CD4-positive, alpha-beta T cell (primary cell): ENCODE data around the gene GRXCR2. TPM values are rescaled to one million over a fixed set of nuclear protein-coding genes. Genes with fewer than 3 reads are reported as not detected.

ENCODE experiments used
- ATAC-seq: fragments of 200-7000 bp; cut with Tn5 transposase; one replicate; pipeline ENCODE4 v1.10.0; 2022; ENCODE audit warnings: mild to moderate bottlenecking; ENCODE audit not compliant: poor library complexity
- CTCF ChIA-PET: fragments of 350-600 bp; sonication (Branson Sonifier 250); formaldehyde crosslinking; loops from one replicate; lab custom pipeline; 2021; ENCODE audit warnings: antibody characterized with exemption, inconsistent platforms; lab: Charles Lee
- POLR2A ChIA-PET: fragments of 350-600 bp; sonication (Branson Sonifier 250); formaldehyde crosslinking; loops from one replicate; lab custom pipeline; 2021; ENCODE audit warnings: antibody characterized with exemption, inconsistent platforms; lab: Charles Lee
- DNase-seq, 14 experiments: peaks; one replicate each; pipeline ENCODE4 v3.0.0-alpha.2; 2013 to 2020; ENCODE audit warnings: mixed read lengths in 2 of 14
- H3K27ac ChIP-seq, 2 donors: one replicate each; pipeline versions ENCODE4 v1.5.1 to v1.7.0; 2013; ENCODE audit warnings: low read length in 2 of 2, low read depth in 1 of 2, mild to moderate bottlenecking in 1 of 2
- H3K27me3 ChIP-seq, 2 experiments: 1 replicate in 1 of 2; 2 replicates in 1 of 2; pipeline versions ENCODE4 v1.6.1 to v1.7.0; 2013; ENCODE audit warnings: low read length in 2 of 2, control low read depth in 1 of 2, mild to moderate bottlenecking in 1 of 2, moderate library complexity in 1 of 2; ENCODE audit not compliant: insufficient read depth in 2 of 2, control insufficient read depth in 1 of 2
- H3K36me3 ChIP-seq: one replicate; pipeline ENCODE4 v1.6.1; 2013; ENCODE audit warnings: low read length, control low read depth; ENCODE audit not compliant: insufficient read depth
- H3K4me1 ChIP-seq: one replicate; pipeline ENCODE4 v1.6.1; 2013; ENCODE audit warnings: low read length, control low read depth; ENCODE audit not compliant: insufficient read depth
- H3K4me3 ChIP-seq: one replicate; pipeline ENCODE4 v1.5.1; 2013; ENCODE audit warnings: mild to moderate bottlenecking, low read length, moderate library complexity
- H3K9me3 ChIP-seq, 2 experiments: 1 replicate in 1 of 2; 2 replicates in 1 of 2; pipeline versions ENCODE4 v1.6.1 to v1.7.0; 2013; ENCODE audit warnings: low read length in 2 of 2, mild to moderate bottlenecking in 2 of 2, control low read depth in 1 of 2, moderate library complexity in 1 of 2; ENCODE audit not compliant: control insufficient read depth in 1 of 2, insufficient read depth in 1 of 2
- H3K27ac Mint-ChIP-seq: one replicate; pipeline ENCODE4 v1.8.0; 2020; ENCODE audit warnings: mixed read lengths
- H3K27me3 Mint-ChIP-seq: one replicate; pipeline ENCODE4 v1.8.0; 2021; ENCODE audit warnings: mixed read lengths
- H3K36me3 Mint-ChIP-seq: one replicate; pipeline ENCODE4 v1.8.0; 2021; ENCODE audit warnings: low read depth, mixed read lengths
- H3K4me1 Mint-ChIP-seq: one replicate; pipeline ENCODE4 v1.8.0; 2021; ENCODE audit warnings: low read depth, mixed read lengths
- H3K4me3 Mint-ChIP-seq: one replicate; pipeline ENCODE4 v1.8.0; 2020; ENCODE audit warnings: mild to moderate bottlenecking, mixed read lengths
- H3K9me3 Mint-ChIP-seq: one replicate; pipeline ENCODE4 v1.8.0; 2020; ENCODE audit warnings: mixed read lengths
- CTCF ChIP-seq: fragments of 200-600 bp; IDR thresholded peaks from one replicate; pipeline ENCODE4 v1.8.0; 2022; ENCODE audit warnings: antibody characterized with exemption, mild to moderate bottlenecking
- intact Hi-C, 2 experiments: fragments of 100-400 bp; cut with DNase I in 1 of 2; cut with micrococcal nuclease in 1 of 2; formaldehyde crosslinking; loops; one replicate each; pipeline versions ENCODE4 v1.15.1 to v1.9.0; 2023 to 2025; cut with DNase I, micrococcal nuclease
- total RNA-seq, 174 experiments: library from RNA in 2 of 174; stranded (reverse) in 2 of 174; gene quantifications; one replicate each; pipeline ENCODE4 v1.2.3 and lab custom pipeline; 2021 to 2026

Gene GRXCR2
- total RNA-seq, 2 experiments from 2014 or later, result not detected

DNA sequence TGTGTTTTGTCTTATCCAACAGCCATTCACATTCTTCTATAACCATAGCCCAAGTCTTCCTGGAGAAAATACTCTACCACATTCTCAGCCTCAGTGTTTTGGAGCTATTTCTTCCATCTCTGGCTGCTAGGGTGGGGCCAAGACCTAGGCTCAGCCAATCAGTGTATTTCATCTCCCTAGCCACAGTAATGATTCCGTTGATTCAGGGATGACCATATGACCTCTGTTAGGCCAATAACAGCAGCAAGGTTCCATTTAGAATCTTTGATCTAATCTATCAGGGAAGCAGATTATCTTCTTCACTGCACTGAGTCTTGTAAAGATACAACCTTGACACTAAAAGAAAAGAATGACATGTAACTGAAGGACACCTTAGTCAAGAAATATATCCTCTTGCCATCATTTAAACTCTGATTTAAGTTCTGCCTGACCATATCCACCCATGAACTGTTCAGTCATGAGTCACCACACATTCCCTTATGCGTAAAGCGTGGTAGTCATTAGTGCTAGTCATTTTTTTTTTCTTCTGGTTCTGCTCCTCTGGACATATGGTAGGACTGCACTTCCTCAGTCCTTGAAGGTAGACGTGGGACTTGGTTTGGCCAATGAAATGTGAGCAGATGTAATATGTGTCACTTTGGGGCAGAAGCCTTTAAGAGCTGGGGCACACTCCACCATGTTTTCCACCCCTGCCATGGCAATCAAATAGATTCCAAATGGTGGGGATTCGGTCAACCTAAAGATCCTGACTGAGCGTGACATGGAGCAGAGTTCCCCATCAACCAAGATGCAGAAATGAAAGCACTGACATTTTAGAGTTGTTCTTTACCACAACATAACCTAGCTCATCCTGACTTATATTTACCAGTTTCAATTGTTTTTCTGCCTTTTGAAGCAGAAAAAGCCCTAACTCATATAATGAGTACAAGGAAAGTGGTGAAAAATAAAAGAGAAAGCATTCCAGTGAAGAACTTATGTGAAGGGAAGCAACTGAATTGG lies 25.0 kb downstream of the GRXCR2 start:
- no peak for TF ChIP-seq CTCF
- intact Hi-C loops, result no loop called here
- no peak overlapping the region for H3K4me3 Mint-ChIP-seq
- Histone ChIP-seq H3K27ac (no peak overlapping the region), H3K36me3 (no peaks in the 10 kb centered on the region), H3K9me3 (no peaks in the 10 kb centered on the region), H3K4me3 (no peak overlapping the region), H3K27me3 (no peaks in the 10 kb centered on the region), H3K4me1 (no peaks in the 10 kb centered on the region)
- no peaks in the 10 kb centered on the region for H3K9me3 Mint-ChIP-seq
- H3K36me3 Mint-ChIP-seq, result no peaks in the 10 kb centered on the region
- DNase-seq, result no peak
- H3K4me1 Mint-ChIP-seq, result no peaks in the 10 kb centered on the region
- CTCF ChIA-PET, result no interaction called here
- no peak for ATAC-seq
- H3K27ac Mint-ChIP-seq, result no peak overlapping the region
- H3K27me3 Mint-ChIP-seq, result peaks cover 3% of the 10 kb centered on the region
- POLR2A ChIA-PET, result no interaction called here

DNA sequence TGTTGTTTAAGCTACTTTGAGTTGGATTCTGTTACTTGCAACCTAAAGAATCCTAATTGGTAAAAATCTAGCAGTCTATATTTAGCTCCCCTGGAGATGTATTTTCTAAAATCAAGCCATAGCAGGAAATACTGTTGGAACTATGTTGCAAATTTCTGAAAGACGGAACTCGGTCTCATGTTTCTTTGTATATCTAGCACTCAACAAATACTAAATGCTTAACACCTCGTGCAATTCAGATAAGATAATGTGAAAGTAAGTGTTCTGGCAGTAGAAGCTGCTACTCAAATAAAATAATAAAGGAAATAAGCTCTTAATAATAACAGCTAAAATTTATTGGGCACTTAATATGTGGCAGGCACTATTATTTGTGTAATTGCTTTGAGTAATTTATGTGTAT lies 26.7 kb downstream of the GRXCR2 start:
- TF ChIP-seq CTCF, result no peak
- no peaks in the 10 kb centered on the region for H3K36me3 Mint-ChIP-seq
- CTCF ChIA-PET, result interaction anchor here (0.8 kb wide), 1 partner anchor 9 kb away, joined by 3 read pairs; no protein-coding TSS in a partner anchor

GRCh38 chr5:145841299-145841698 lies 31.5 kb downstream of the GRXCR2 start:
- ChIA-PET POLR2A (no interaction called here), CTCF (no interaction called here)
- no peak for DNase-seq
- Mint-ChIP-seq H3K27ac (no peak overlapping the region), H3K4me3 (no peak overlapping the region), H3K9me3 (no peaks in the 10 kb centered on the region), H3K27me3 (peaks cover 10% of the 10 kb centered on the region), H3K36me3 (no peaks in the 10 kb centered on the region), H3K4me1 (peaks cover 4% of the 10 kb centered on the region)
- intact Hi-C loops, result no loop called here
- TF ChIP-seq CTCF, result no peak
- H3K4me3 ChIP-seq, result no peak overlapping the region
- H3K27ac ChIP-seq, result no peak overlapping the region
- ATAC-seq, result no peak
- no peaks in the 10 kb centered on the region for H3K9me3 ChIP-seq
- H3K4me1 ChIP-seq, result no peaks in the 10 kb centered on the region
- H3K27me3 ChIP-seq, result no peaks in the 10 kb centered on the region
- no peaks in the 10 kb centered on the region for H3K36me3 ChIP-seq

More for the DNA sequence above, 26.7 kb downstream of the GRXCR2 start:
- no peak overlapping the region for H3K27ac ChIP-seq
- Mint-ChIP-seq H3K27me3 (no peaks in the 10 kb centered on the region), H3K4me1 (no peaks in the 10 kb centered on the region), H3K9me3 (no peaks in the 10 kb centered on the region), H3K4me3 (no peak overlapping the region), H3K27ac (no peak overlapping the region)
- POLR2A ChIA-PET, result no interaction called here
- intact Hi-C loops, result no loop called here
- ATAC-seq (no peak), DNase-seq (no peak)
- H3K4me1 ChIP-seq, result no peaks in the 10 kb centered on the region
- H3K27me3 ChIP-seq, result no peaks in the 10 kb centered on the region
- H3K36me3 ChIP-seq, result no peaks in the 10 kb centered on the region
- H3K9me3 ChIP-seq, result no peaks in the 10 kb centered on the region
- H3K4me3 ChIP-seq, result no peak overlapping the region
